SU-DHL-6 (cell line): ENCODE data around the gene SLC16A10.

Experiments
- H2AFZ ChIP-seq: fragments of 200-600 bp; sonication (generic); 2 replicates; pipeline ENCODE4 v1.6.1; 2014; ENCODE audit warnings: low read depth, mild to moderate bottlenecking, moderate library complexity, mixed read lengths, antibody characterized with exemption, low read length; ENCODE audit not compliant: severe bottlenecking
- H3F3A ChIP-seq: fragments of 200-600 bp; shearing (Covaris generic); 2 replicates; pipeline ENCODE4 v1.6.0; 2016; ENCODE audit warnings: antibody characterized with exemption, mild to moderate bottlenecking; ENCODE audit not compliant: insufficient read depth
- H3K27ac ChIP-seq: fragments of 200-600 bp; sonication (generic); 2 replicates; pipeline ENCODE4 v1.5.1; 2016; ENCODE audit warnings: low read depth, mild to moderate bottlenecking, low read length, moderate library complexity, mixed read lengths
- H3K27me3 ChIP-seq: fragments of 200-600 bp; sonication (generic), shearing (Covaris generic); 2 replicates; pipeline ENCODE4 v1.6.0; 2014; ENCODE audit warnings: mild to moderate bottlenecking, low read length
- H3K36me3 ChIP-seq: fragments of 200-600 bp; sonication (generic); 2 replicates; pipeline ENCODE4 v1.6.1; 2014; ENCODE audit warnings: mild to moderate bottlenecking, low read length, mixed read lengths
- H3K4me2 ChIP-seq: fragments of 300-600, 200-600 bp; shearing (Covaris generic), sonication (generic); 2 replicates; pipeline ENCODE4 v1.6.0; 2014; ENCODE audit warnings: low read length, low read depth, mild to moderate bottlenecking; ENCODE audit not compliant: poor library complexity, severe bottlenecking
- H3K4me3 ChIP-seq: fragments of 200-600 bp; sonication (generic); 2 replicates; pipeline ENCODE4 v1.5.1; 2014; ENCODE audit warnings: antibody characterized with exemption, low read length, mild to moderate bottlenecking, mixed read lengths; ENCODE audit not compliant: insufficient read depth, poor library complexity, severe bottlenecking
- H3K79me2 ChIP-seq: fragments of 200-600 bp; sonication (generic); 2 replicates; pipeline ENCODE4 v1.6.1; 2014; ENCODE audit warnings: mild to moderate bottlenecking, low read length, moderate library complexity; ENCODE audit not compliant: insufficient read depth
- H3K9ac ChIP-seq: fragments of 200-600 bp; sonication (generic); 2 replicates; pipeline ENCODE4 v1.7.0; 2014; ENCODE audit warnings: mild to moderate bottlenecking, low read length
- H3K9me2 ChIP-seq: fragments of 200-600 bp; sonication (generic); replicated peaks from 2 replicates; pipeline ENCODE4 v1.6.1; 2014; ENCODE audit warnings: low read length; ENCODE audit not compliant: insufficient read depth
- H3K9me3 ChIP-seq: fragments of 200-600 bp; sonication (generic); 2 replicates; pipeline ENCODE4 v1.6.1; 2014; ENCODE audit warnings: low read length, mixed read lengths; ENCODE audit not compliant: insufficient read depth
- H4K20me1 ChIP-seq: fragments of 200-600 bp; sonication (generic); 2 replicates; pipeline ENCODE4 v1.6.1; 2014; ENCODE audit warnings: low read depth, mild to moderate bottlenecking, antibody characterized with exemption, low read length, moderate library complexity, mixed read lengths
- EZH2phosphoT487 ChIP-seq: fragments of 200-600 bp; sonication (generic), shearing (Covaris generic); conservative IDR thresholded peaks from 2 replicates; pipeline ENCODE4 v1.6.1; 2018; ENCODE audit warnings: mild to moderate bottlenecking, antibody characterized with exemption, low read length, moderate library complexity, mixed read lengths
- TF ChIP-seq, protein P1 (sequence below): fragments of 200-600 bp; sonication (generic); IDR thresholded peaks from one replicate; pipeline ENCODE4 v1.5.1; 2017; ENCODE audit warnings: antibody characterized with exemption, mild to moderate bottlenecking, low read length, moderate library complexity; ENCODE audit not compliant: insufficient read depth, poor library complexity, severe bottlenecking

SLC16A10 gene

DNA sequence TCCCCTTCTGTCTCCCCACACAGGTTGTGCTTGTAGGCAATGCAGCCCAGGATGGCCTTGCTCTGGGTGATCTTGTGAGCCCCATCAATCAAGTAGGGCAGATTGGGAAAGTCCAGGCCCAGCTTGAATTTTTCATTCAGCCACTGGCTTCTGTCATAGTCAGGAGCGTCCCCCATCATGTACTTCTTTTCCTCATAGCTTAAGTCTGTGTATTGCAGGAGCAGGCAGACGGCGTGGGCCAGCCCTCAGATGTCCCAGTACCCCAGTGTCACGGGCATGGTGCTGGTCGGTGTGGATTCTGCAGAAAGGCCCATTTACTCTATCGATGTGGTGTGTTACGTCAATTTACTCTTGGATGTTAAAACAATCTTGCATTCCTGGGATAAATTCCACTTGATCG, 40.1 kb upstream of the SLC16A10 start:
- Histone ChIP-seq H3K4me3 (no peak overlapping the region), H3K9ac (no peak overlapping the region), H3K4me2 (no peak overlapping the region), H3K27ac (no peak overlapping the region), H3K79me2 (no peaks in the 10 kb centered on the region), H4K20me1 (no peaks in the 10 kb centered on the region), H3K9me2 (no peaks in the 10 kb centered on the region), H3K9me3 (no peaks in the 10 kb centered on the region), H3F3A (no peaks in the 10 kb centered on the region), H2AFZ (no peak overlapping the region), H3K27me3 (no peaks in the 10 kb centered on the region), H3K36me3 (no peaks in the 10 kb centered on the region)
- TF ChIP-seq, protein P1, sequence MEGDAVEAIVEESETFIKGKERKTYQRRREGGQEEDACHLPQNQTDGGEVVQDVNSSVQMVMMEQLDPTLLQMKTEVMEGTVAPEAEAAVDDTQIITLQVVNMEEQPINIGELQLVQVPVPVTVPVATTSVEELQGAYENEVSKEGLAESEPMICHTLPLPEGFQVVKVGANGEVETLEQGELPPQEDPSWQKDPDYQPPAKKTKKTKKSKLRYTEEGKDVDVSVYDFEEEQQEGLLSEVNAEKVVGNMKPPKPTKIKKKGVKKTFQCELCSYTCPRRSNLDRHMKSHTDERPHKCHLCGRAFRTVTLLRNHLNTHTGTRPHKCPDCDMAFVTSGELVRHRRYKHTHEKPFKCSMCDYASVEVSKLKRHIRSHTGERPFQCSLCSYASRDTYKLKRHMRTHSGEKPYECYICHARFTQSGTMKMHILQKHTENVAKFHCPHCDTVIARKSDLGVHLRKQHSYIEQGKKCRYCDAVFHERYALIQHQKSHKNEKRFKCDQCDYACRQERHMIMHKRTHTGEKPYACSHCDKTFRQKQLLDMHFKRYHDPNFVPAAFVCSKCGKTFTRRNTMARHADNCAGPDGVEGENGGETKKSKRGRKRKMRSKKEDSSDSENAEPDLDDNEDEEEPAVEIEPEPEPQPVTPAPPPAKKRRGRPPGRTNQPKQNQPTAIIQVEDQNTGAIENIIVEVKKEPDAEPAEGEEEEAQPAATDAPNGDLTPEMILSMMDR: no peak
- no peak for TF ChIP-seq EZH2phosphoT487

DNA sequence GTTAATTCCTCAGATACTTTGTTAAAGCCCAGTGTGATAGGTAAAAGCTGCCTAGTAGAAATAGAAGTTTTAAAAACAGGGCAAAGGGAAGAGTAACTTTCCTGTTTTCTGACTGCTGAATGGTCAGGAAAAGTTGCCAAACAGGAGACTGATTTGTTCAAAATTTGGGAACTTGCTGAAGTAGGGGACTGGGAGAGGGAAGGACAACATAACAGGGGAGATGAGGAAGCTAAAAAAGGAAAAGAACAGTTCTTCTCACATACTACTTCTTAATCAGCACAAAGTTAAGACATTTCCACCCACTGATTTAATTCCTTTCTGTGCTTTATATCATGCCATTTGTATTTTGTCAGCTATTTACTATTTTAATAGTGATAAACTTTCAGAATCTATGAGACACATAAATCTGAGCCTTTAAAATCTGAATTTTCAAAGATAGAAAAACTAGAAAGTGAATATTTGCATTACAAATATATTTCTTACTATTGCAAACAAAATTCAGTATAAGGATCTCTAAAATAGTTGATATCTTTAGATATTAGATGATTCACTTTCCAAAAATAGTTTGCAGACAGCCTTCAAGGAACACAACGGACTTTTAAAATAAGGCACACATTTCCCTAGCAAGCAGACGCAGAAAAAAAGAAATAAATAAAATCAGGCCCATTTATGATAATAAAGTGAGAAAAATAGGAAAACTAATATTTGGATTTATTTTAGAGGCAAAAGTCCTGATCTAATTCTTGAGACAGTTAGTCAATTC, 36.9 kb upstream of the SLC16A10 start:
- no peaks in the 10 kb centered on the region for H3K9me2 ChIP-seq
- no peak overlapping the region for H3K4me3 ChIP-seq
- no peaks in the 10 kb centered on the region for H4K20me1 ChIP-seq
- TF ChIP-seq, protein P1: no peak
- TF ChIP-seq EZH2phosphoT487: no peak
- no peak overlapping the region for H2AFZ ChIP-seq
- H3K27ac ChIP-seq: no peak overlapping the region
- no peak overlapping the region for H3K9ac ChIP-seq
- H3K4me2 ChIP-seq: no peak overlapping the region
- no peaks in the 10 kb centered on the region for H3K36me3 ChIP-seq
- H3F3A ChIP-seq: no peaks in the 10 kb centered on the region
- no peaks in the 10 kb centered on the region for H3K9me3 ChIP-seq
- no peaks in the 10 kb centered on the region for H3K79me2 ChIP-seq
- no peaks in the 10 kb centered on the region for H3K27me3 ChIP-seq

DNA sequence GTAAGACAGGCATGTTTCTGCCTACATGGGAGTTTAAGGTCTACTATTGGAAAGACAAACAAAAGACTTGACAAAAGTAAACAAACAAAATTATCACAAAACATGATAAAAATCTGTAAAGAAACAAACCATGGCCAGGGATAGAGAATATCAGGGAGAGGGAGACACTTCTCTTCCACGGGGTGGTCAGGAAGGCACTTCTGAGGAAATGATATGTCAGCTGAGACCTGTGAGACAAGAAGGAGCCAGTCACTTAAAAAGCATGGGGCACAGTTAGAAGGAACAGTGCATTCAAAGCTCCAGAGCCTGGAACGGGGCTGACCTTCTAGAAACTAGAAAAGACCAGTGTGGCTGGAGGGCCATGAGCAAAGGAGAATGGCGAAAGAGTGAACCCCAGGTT, 35.1 kb upstream of the SLC16A10 start:
- H3K9me3 ChIP-seq: no peaks in the 10 kb centered on the region
- no peaks in the 10 kb centered on the region for H3F3A ChIP-seq
- H2AFZ ChIP-seq: no peak overlapping the region
- no peak overlapping the region for H3K4me3 ChIP-seq
- H3K79me2 ChIP-seq: no peaks in the 10 kb centered on the region
- no peak overlapping the region for H3K4me2 ChIP-seq
- TF ChIP-seq, protein P1: no peak
- TF ChIP-seq EZH2phosphoT487: no peak
- no peaks in the 10 kb centered on the region for H4K20me1 ChIP-seq
- H3K9ac ChIP-seq: no peak overlapping the region
- H3K27ac ChIP-seq: no peak overlapping the region
- no peaks in the 10 kb centered on the region for H3K9me2 ChIP-seq
- H3K27me3 ChIP-seq: no peaks in the 10 kb centered on the region
- no peaks in the 10 kb centered on the region for H3K36me3 ChIP-seq
